Vagina (tissue), 2 donors: ENCODE measurements around the gene TPRG1L. TPM values are rescaled to one million over a fixed set of nuclear protein-coding genes. Genes with fewer than 3 reads are reported as not detected.

ENCODE experiments used
- DNase-seq, 2 donors: peaks; one replicate each; pipeline ENCODE4 v3.0.0-alpha.2; 2017; ENCODE audit errors: extremely low spot score in 2 of 2
- H3K27ac ChIP-seq: fragments of 200-600 bp; sonication (generic); one replicate; pipeline ENCODE4 v1.5.1; 2019
- H3K27me3 ChIP-seq: fragments of 200-600 bp; sonication (generic); one replicate; pipeline ENCODE4 v1.5.1; 2019
- H3K36me3 ChIP-seq, 2 donors: fragments of 200-600 bp; sonication (generic); one replicate each; pipeline ENCODE4 v1.5.1; 2017 to 2019
- H3K4me1 ChIP-seq: fragments of 200-600 bp; sonication (generic); one replicate; pipeline ENCODE4 v1.5.1; 2019
- H3K4me3 ChIP-seq, 2 donors: fragments of 200-600 bp; sonication (generic); 1 replicate in 1 of 2; 2 replicates in 1 of 2; pipeline ENCODE4 v1.5.1; 2016 to 2019
- H3K9me3 ChIP-seq: fragments of 200-600 bp; sonication (generic); one replicate; pipeline ENCODE4 v1.5.1; 2019
- POLR2A ChIP-seq, 2 donors: fragments of 450-650 bp; IDR thresholded peaks; one replicate each; pipeline ENCODE4 v1.6.1; 2017; ENCODE audit warnings: antibody characterized with exemption in 2 of 2, mild to moderate bottlenecking in 2 of 2, moderate library complexity in 2 of 2
- POLR2AphosphoS5 ChIP-seq, 2 donors: sonication (generic); formaldehyde crosslinking; IDR thresholded peaks; one replicate each; pipeline ENCODE4 v1.9.0; 2017; ENCODE audit warnings: antibody characterized with exemption in 2 of 2, mild to moderate bottlenecking in 2 of 2, low read depth in 1 of 2; ENCODE audit not compliant: insufficient read depth in 1 of 2
- intact Hi-C: fragments of 100-400 bp; cut with DNase I; formaldehyde crosslinking; loops from one replicate; pipeline ENCODE4 v1.15.1; 2023
- total RNA-seq: library from RNA; depleted of rRNA; stranded (reverse); fragments of >200 nt; gene quantifications from one replicate; pipeline ENCODE4 v1.2.3, GENCODE V29; 2016
- TF ChIP-seq, protein P1 (sequence below), 3 experiments: fragments of 450-650 bp in 2 of 3; fragments of 200-600 bp in 1 of 3; sonication (generic) in 1 of 3; IDR thresholded peaks; one replicate each; pipeline ENCODE4 v1.5.1; 2017 to 2019; ENCODE audit warnings: antibody characterized with exemption in 3 of 3, mild to moderate bottlenecking in 2 of 3, moderate library complexity in 2 of 3

Gene TPRG1L
- total RNA-seq, 1 donor from 2014 or later, result 44.9 TPM

DNA sequence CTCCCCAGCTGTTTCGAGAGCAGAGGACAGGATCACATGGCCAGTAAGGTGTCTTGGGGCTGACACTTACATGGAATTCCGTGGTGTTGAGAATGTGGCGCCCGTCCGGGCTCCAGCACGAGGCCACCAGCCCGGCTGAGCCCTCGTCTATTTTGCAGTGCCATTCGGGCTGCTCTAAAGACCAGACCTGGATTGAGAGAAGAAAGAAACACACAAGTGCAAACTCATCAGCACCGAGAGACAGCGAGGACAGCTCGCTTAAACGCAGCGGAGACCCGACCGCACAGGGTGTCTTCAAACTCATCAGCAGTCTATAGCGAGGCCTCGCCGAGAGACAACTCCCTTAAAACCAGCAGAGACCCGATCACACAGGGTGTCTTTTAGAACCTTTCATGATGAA is 21.8 kb downstream of the TPRG1L start:
- no peak overlapping the region for H3K4me3 ChIP-seq
- DNase-seq, result no peak
- intact Hi-C loops, result no loop called here
- TF ChIP-seq POLR2A (IDR thresholded peaks at IDR 0.05), result no peak
- TF ChIP-seq, protein P1, sequence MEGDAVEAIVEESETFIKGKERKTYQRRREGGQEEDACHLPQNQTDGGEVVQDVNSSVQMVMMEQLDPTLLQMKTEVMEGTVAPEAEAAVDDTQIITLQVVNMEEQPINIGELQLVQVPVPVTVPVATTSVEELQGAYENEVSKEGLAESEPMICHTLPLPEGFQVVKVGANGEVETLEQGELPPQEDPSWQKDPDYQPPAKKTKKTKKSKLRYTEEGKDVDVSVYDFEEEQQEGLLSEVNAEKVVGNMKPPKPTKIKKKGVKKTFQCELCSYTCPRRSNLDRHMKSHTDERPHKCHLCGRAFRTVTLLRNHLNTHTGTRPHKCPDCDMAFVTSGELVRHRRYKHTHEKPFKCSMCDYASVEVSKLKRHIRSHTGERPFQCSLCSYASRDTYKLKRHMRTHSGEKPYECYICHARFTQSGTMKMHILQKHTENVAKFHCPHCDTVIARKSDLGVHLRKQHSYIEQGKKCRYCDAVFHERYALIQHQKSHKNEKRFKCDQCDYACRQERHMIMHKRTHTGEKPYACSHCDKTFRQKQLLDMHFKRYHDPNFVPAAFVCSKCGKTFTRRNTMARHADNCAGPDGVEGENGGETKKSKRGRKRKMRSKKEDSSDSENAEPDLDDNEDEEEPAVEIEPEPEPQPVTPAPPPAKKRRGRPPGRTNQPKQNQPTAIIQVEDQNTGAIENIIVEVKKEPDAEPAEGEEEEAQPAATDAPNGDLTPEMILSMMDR (IDR thresholded peaks at IDR 0.05), result no peak
- H3K36me3 ChIP-seq, result no peaks in the 10 kb centered on the region
- H3K9me3 ChIP-seq, result no peaks in the 10 kb centered on the region
- H3K27me3 ChIP-seq, result peaks cover 11% of the 10 kb centered on the region
- no peak overlapping the region for H3K27ac ChIP-seq
- H3K4me1 ChIP-seq, result peaks cover 27% of the 10 kb centered on the region

DNA sequence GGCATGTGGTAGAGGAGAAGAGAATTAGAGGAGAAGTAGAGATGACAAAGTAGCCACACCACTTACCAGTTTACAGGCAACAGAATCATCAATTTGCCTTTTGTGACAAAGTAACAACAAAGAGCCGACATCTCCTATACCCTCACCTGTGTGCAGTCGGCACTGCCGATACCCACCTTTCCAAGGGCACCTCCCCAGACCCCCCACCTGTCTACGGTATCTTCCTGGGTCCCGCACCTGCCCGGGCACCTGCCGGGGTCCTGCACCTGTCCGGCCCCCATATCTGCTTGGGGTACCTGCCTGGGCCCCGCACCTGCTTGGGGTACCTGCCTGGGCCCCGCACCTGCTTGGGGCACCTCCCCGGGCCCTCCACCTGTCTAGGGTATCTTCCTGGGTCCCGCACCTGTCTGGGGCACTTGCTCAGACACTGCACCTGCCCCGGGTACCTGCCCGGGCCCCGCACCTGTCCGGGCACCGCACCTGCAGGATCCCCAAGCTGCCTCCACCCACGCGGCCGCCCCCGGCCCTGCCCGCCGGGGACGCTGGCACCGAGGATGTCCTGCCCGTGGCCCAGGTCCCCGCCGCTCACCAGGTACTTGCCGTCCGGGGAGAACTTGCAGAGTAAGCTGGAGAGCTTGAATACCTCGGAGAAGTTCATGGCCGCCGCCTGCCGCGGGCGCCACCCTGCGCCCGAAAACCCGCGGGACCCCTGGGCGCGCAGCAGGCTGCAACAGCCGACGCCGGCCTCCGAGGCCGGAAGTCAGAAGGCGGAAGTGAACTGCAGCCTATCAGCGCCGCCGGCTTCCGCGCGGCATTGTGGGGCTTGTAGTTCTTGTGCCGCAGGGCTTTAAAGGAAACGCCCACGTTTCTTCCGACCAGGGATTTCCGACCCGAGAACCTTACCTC is 24.8 kb downstream of the TPRG1L start, which contains the start of gene WRAP73:
Gene WRAP73 (minus strand): TSS at position 762 of the 906 bp plus-strand sequence. CDS start 104 bp downstream, at position 658.
- TF ChIP-seq POLR2AphosphoS5 (IDR thresholded peaks at IDR 0.05; ENCODE audit: insufficient read depth in 1 of 2, low read depth in 1 of 2) (peak; percentile 75 to 87), POLR2A (IDR thresholded peaks at IDR 0.05) (peak in 1 of 2 donors; percentile 43)
- TF ChIP-seq, protein P1 (IDR thresholded peaks at IDR 0.05), result no peak
- H3K9me3 ChIP-seq, result no peaks in the 10 kb centered on the region
- DNase-seq, result no peak
- H3K4me1 ChIP-seq, result peaks cover 33% of the 10 kb centered on the region
- H3K36me3 ChIP-seq, result no peaks in the 10 kb centered on the region
- intact Hi-C loops, result no loop called here
- H3K4me3 ChIP-seq, result peak within 1 kb of the TSS; percentile 76 to 81
- H3K27me3 ChIP-seq, result peaks cover 14% of the 10 kb centered on the region
- no peak within 1 kb of the TSS for H3K27ac ChIP-seq

DNA sequence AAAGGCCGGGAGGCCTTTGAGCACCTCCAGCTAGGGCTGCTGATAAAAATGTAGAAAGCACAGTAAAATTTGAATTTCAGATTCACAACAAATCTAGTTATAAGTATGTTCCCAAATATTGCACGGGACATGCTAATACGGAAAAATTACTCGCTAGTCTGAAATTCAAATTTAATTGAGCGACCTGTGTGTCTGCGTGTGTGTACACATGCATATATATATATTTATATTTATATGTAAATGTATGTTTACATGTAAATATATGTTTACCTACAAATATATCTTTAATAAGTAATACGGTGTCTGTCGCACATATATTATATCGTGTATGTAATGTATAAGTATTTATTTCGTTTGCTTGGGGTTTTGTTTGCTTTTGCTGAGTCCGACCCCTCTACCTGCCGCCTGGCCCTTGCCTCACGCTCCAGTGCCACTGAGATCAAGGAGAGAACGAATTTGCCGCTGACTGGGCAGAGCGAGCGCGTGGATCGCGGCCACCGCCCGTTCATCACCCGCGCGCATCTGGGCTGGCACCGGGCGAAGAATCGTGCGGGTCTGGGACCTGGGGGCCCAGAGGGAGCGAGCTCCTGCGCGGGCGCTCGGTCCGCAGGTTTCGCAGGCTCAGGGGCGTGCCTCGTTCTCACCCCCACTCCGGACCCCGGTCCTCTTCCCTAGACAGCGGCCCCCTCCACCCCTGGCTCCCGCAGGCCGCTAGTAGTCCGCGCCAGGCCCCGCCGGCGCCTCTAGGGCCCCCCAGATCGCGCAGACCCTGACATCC is 25.6 kb downstream of the TPRG1L start:
- H3K36me3 ChIP-seq, result no peaks in the 10 kb centered on the region
- peak overlapping the region; percentile 76 to 81 for H3K4me3 ChIP-seq
- intact Hi-C loops, result no loop called here
- H3K9me3 ChIP-seq, result no peaks in the 10 kb centered on the region
- TF ChIP-seq POLR2AphosphoS5 (IDR thresholded peaks at IDR 0.05; ENCODE audit: insufficient read depth in 1 of 2, low read depth in 1 of 2) (peak in 1 of 2 donors; percentile 5), POLR2A (IDR thresholded peaks at IDR 0.05) (no peak)
- H3K4me1 ChIP-seq, result peaks cover 33% of the 10 kb centered on the region
- no peak for DNase-seq
- H3K27me3 ChIP-seq, result peaks cover 14% of the 10 kb centered on the region
- H3K27ac ChIP-seq, result no peak overlapping the region

DNA sequence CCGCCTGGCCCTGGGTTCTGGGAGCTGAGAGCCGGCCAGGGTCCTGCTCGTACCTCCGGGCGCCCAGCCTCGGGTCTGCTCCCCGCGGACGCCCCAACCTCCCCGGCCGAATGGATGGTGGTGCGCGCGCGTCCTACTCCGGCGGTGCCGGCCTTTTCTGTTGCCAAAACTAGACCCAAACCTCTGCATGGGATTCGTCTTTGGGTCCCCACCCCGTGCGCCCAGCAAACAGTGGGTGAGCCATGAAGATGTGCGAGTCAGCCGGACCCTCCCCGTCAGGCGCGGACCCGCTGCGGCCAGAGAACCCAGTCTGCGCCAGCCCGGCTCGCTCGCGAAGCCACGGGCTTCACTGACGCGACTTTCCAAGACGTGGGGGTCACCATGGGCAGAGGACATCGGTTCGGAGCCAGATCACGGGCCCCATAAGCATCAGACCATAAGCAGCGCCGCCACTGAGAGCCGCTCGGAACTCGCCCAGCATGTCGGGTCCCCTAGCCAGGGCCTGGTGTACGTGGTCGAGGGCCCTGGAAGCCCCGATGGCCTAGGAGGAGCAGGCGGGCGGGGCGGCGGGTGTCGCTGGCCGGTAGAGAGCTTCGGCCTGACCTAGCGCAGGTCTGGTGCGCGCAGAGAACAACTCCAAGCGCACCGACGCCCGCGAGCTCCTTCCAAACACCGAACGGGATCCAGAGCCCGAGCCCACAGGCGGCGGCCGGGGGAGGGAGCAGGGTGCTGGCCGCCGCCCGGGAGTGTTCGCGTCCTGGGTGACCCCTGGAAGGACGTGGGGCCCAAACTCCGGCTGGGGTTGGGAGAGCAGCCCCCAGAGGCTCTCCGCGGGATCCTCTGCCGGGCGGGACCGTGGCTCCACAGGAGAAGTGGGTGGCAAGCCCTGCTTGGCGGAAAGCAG is 26.5 kb downstream of the TPRG1L start:
- no peaks in the 10 kb centered on the region for H3K9me3 ChIP-seq
- DNase-seq, result no peak
- peak overlapping the region; percentile 30 to 45 for H3K4me3 ChIP-seq
- H3K27me3 ChIP-seq, result peaks cover 14% of the 10 kb centered on the region
- H3K4me1 ChIP-seq, result peaks cover 33% of the 10 kb centered on the region
- H3K27ac ChIP-seq, result no peak overlapping the region
- TF ChIP-seq POLR2AphosphoS5 (IDR thresholded peaks at IDR 0.05; ENCODE audit: insufficient read depth in 1 of 2, low read depth in 1 of 2) (no peak), POLR2A (IDR thresholded peaks at IDR 0.05) (no peak)
- TF ChIP-seq, protein P1 (IDR thresholded peaks at IDR 0.05), result no peak
- H3K36me3 ChIP-seq, result no peaks in the 10 kb centered on the region
- intact Hi-C loops, result no loop called here
